Endothelial cell (in vitro differentiated cells): ENCODE results near the gene ARSG. TPM values are rescaled to one million over a fixed set of nuclear protein-coding genes. Genes with fewer than 3 reads are reported as not detected.

Source experiments
- DNase-seq: peaks from one replicate; pipeline ENCODE4 v3.0.0; 2021; ENCODE audit warnings: low spot score
- H3K27ac Mint-ChIP-seq: one replicate; pipeline ENCODE4 v1.8.0; 2021; ENCODE audit warnings: mixed read lengths, inconsistent platforms; ENCODE audit not compliant: unreplicated experiment
- H3K27me3 Mint-ChIP-seq: one replicate; pipeline ENCODE4 v1.8.0; 2021; ENCODE audit warnings: mild to moderate bottlenecking, moderate library complexity, mixed read lengths, inconsistent platforms; ENCODE audit not compliant: unreplicated experiment
- H3K36me3 Mint-ChIP-seq: one replicate; pipeline ENCODE4 v1.8.0; 2021; ENCODE audit warnings: mild to moderate bottlenecking, low read depth, mixed read lengths, inconsistent platforms; ENCODE audit not compliant: unreplicated experiment
- H3K4me1 Mint-ChIP-seq: one replicate; pipeline ENCODE4 v1.8.0; 2021; ENCODE audit warnings: mild to moderate bottlenecking, mixed read lengths, inconsistent platforms; ENCODE audit not compliant: unreplicated experiment
- H3K4me3 Mint-ChIP-seq: one replicate; pipeline ENCODE4 v1.8.0; 2021; ENCODE audit warnings: mild to moderate bottlenecking, mixed read lengths, inconsistent platforms; ENCODE audit not compliant: unreplicated experiment
- H3K9me3 Mint-ChIP-seq: one replicate; pipeline ENCODE4 v1.8.0; 2021; ENCODE audit warnings: mixed read lengths, inconsistent platforms; ENCODE audit not compliant: unreplicated experiment
- CTCF ChIP-seq: fragments of 200-600 bp; sonication (generic); IDR thresholded peaks from one replicate; pipeline ENCODE4 v1.5.0; 2021; ENCODE audit warnings: antibody characterized with exemption; ENCODE audit not compliant: unreplicated experiment
- total RNA-seq: library from RNA; stranded (reverse); fragmentation: NEBNext Ultra II Directional; extraction: Animal tissue kit (Norgen Biotek cat#: 25700); gene quantifications from one replicate; pipeline ENCODE4 v1.2.1, GENCODE V29; 2021; ENCODE audit not compliant: unreplicated experiment

Gene ARSG
- total RNA-seq, 1 donor from 2014 or later, result 9.8 TPM

- Mint-ChIP-seq H3K9me3 (peaks cover 4% of the 10 kb centered on the region), H3K4me1 (peaks cover 17% of the 10 kb centered on the region), H3K27ac (no peak overlapping the region), H3K27me3 (no peaks in the 10 kb centered on the region), H3K36me3 (no peaks in the 10 kb centered on the region), H3K4me3 (no peak overlapping the region)
- no peak for DNase-seq
- no peak for TF ChIP-seq CTCF
These were observed 103.5 kb downstream of the ARSG start for GRCh38 chr17:68394608-68395331.

GRCh38 chr17:68396226-68397107, 105.2 kb downstream of the ARSG start:
- Mint-ChIP-seq H3K9me3 (peaks cover 4% of the 10 kb centered on the region), H3K36me3 (no peaks in the 10 kb centered on the region), H3K4me1 (peaks cover 22% of the 10 kb centered on the region), H3K4me3 (no peak overlapping the region), H3K27ac (no peak overlapping the region), H3K27me3 (no peaks in the 10 kb centered on the region)
- no peak for DNase-seq
- no peak for TF ChIP-seq CTCF

GRCh38 chr17:68397108-68397536, 105.8 kb downstream of the ARSG start:
- DNase-seq, result no peak
- Mint-ChIP-seq H3K36me3 (no peaks in the 10 kb centered on the region), H3K27ac (no peak overlapping the region), H3K27me3 (no peaks in the 10 kb centered on the region), H3K4me1 (peaks cover 22% of the 10 kb centered on the region), H3K4me3 (no peak overlapping the region), H3K9me3 (peaks cover 4% of the 10 kb centered on the region)
- TF ChIP-seq CTCF, result no peak

- Mint-ChIP-seq H3K27me3 (no peaks in the 10 kb centered on the region), H3K27ac (peak overlapping the region; percentile 31), H3K9me3 (peaks cover 4% of the 10 kb centered on the region), H3K4me3 (no peak overlapping the region), H3K36me3 (no peaks in the 10 kb centered on the region), H3K4me1 (peaks cover 22% of the 10 kb centered on the region)
- peak; percentile 67 for DNase-seq
- peak; percentile 71 for TF ChIP-seq CTCF
These were observed 107.7 kb downstream of the ARSG start for GRCh38 chr17:68398691-68399637.
